ENCODE results near the gene UBA3. TPM values are rescaled to one million over a fixed set of nuclear protein-coding genes. Genes with fewer than 3 reads are reported as not detected.
A peak's percentile ranks its signal among the peaks of the same experiment; 100 is the strongest.

UBA3 gene
- total RNA-seq, 1 donor from 2014 or later, result 59.1 TPM

GRCh38 chr3:69099576-69099975 lies 19.4 kb upstream of the UBA3 start:
- DNase-seq (ENCODE audit: low spot score), result no peak

DNA sequence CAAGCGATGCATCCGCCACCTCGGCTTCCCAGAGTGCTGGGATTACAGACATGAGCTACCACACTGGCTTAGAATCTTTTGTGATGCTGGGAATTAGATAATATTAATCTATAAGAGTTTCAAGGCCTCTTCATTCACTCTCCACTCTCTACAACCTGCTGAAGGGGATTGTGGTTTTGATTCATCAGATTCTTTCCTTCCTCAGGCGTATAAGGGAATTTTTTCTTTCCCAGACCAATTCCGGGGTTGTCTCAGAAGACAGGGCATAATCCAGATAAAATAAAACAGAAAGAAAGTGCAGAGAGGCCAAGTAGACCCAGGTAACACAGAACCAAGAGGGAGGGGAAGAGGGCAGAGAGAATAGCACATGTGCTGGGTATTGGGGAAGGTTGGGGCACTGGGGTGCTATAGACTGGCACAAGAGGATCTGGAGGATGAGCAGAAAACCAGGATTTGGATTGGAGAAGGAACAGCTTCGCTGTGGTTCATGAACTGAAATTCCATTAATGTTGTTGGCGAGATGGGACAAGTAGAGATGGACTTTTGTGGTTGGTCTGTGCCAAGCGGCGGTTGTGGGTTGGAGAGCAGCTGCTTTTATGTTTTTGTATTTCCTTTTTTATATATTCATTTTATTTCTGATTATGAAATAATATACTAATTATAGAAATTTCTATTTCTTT lies 17.4 kb upstream of the UBA3 start:
- DNase-seq (ENCODE audit: low spot score), result no peak

DNA sequence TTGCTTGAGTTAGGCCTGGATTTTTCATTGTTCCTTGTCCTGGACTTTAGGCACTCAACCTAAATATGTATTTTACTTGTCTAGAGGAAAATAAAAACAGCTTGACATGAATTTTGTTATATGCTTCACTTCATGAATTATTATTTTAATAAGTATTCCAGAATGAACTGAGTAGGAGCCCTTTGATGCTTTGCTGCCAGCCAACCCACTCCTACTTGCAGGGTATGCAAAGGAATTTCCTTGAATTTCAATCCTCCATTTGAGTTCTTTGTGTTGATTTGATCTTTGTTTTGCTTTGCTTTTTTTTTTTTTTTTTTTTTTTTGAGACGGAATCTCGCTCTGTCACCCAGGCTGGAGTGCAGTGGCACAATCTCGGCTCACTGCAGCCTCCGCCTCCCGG lies 16.1 kb upstream of the UBA3 start:
- DNase-seq (ENCODE audit: low spot score), result no peak

- DNase-seq (ENCODE audit: low spot score), result no peak
Measured at GRCh38 chr3:69095636-69096035, 15.5 kb upstream of the UBA3 start.

DNA sequence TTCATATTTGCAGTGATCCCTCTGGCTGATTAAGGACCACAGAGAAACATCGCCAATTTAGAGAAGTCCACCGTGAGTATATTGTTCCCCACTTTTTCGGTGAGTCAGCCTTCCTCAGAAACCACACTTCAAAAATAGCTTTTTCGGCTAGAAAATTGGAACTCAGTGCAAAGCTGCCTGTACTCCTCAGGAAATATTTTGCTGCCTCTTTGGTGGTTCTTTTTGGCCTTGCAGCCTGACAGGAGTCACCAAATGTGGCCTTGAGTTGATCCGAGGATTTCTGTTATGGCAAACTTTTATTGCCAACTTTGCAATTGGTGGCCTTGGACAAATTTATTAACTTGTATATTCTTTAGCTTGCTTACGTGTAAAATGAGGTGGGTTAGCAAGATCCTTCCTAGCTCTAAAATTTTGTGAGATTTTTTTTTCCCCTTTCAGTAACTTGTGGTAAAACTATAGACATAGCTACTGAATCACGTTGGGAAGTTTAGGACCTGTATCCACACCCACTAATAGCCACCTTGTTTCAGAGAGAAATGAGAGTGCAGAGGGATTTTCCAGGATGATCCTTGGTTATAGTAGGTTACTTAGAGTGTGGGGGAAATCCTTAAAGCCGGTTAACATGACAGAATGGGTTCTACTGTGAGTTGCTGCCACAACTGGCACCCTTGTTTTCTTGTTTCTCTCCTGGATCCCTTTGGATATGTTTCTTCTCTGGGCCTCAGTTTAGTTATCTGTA lies 14.5 kb upstream of the UBA3 start:
- DNase-seq (ENCODE audit: low spot score), result no peak

DNA sequence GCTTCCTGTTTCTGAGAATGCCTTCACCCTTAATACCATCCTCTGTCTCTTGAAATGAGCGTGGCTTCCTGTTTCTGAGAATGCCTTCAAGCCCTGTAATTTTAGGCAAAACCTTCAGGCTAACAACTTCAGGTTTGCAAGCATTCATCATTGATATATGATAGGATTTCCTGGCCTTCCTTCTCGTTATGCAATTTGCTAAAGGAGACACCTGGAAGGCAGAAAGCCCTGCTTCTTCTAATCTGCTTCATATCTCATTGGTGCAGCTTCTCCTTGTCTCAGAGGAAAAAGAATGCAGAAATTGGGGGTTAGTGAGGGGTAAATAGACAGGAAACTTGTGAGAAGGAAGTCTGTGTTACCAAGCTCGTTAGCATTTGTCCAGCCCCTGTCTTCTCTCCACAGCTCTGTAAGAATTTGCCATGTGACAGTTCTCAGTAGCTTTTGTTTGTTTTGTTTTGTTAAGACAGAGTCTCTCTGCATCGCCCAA lies 11.9 kb upstream of the UBA3 start:
- no peak for DNase-seq (ENCODE audit: low spot score)

DNA sequence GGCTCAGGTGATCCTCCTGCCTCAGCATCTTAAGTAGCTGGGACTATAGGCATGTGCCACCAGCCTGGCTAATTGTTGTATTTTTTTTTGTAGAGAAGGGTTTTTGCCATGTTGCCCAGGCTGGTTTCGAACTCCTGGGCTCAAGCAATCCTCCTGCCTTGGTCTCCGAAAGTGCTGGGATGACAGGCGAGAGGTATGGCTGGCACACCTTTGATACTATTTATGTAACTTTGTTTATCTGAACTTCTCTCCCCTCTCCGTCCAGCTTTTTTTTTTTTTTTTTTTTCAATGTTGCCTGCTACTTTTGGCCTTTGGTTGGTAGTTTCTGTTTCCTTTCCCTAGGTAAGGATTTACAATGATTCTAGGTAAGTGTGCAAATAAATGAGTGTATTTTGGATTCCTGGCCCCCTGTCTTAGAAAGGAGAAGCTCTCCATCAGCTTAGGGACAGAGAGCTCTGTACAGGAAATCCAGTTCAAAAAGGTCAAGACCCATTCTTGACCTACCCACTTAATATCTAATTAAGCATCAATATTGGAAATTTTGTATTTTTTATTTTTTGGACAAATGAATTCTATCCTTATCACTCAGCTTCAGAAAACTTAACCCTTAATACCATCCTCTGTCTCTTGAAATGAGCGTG lies 11.3 kb upstream of the UBA3 start:
- no peak for DNase-seq (ENCODE audit: low spot score)

DNA sequence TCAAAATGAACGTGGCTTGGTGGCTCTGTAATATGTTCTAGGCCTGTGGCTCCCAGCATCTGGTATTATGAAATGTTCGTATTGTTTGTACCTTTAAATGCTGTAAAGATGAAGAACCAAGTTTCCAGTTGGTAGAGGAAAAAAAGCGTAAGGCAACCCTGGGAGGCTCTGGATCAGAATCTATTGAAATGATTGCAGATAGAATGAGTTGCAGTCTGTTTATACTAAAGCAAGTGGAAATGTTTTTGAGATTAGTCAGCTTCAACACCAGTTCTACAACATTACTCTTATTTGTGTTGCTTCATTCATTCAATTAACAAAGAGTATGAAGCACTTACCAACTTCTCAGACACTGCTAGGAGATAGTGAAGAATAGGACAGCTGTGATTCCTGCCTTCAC lies 9.9 kb upstream of the UBA3 start:
- no peak for DNase-seq (ENCODE audit: low spot score)

GRCh38 chr3:69088063-69088462 lies 7.9 kb upstream of the UBA3 start:
- no peak for DNase-seq (ENCODE audit: low spot score)

DNA sequence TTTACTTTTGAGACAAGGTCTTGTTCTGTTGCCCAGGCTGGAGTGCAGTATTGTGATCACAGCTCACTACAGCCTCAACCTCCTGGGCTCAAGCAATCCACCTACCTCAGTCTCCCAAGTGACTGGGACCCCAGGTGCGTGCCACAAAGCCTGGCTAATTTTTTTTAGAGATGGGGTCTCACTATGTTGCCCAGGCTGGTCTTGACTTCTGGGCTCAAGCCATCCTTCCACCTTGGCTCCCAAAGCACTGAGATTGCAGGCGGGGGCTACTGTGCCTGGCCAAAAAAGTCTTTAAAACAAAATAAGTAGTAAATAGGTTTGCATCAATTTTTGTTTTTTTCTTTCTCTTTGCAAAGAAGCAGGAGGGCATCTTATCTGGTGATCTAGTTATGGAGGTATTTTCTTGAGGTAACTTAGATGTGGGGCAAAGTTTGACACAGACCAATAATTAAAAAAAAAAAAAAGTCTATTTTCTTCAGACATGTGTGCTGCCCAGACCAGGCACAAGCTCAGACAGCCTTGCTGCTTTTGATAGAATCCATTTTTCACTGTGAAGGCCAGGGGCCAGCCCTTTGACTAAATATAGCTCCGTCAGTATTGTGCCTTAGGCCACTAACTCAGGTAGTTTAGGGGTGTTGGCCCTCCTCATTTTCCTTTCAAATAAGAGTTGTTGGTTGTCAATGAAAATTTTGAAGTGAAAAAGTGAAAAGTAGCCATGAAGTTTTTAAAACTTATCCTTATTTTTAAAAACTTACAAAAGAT lies 7.0 kb upstream of the UBA3 start:
- DNase-seq (ENCODE audit: low spot score), result no peak

GRCh38 chr3:69085833-69086722 lies 5.9 kb upstream of the UBA3 start:
- DNase-seq (ENCODE audit: low spot score), result peak; percentile 89

- no peak for DNase-seq (ENCODE audit: low spot score)
Measured at GRCh38 chr3:69085168-69085832, 5.1 kb upstream of the UBA3 start.

GRCh38 chr3:69084326-69085167 lies 4.4 kb upstream of the UBA3 start, which contains the start of gene ARL6IP5:
Gene ARL6IP5, plus strand, starts transcription at chr3:69084937. Its CDS starts 111 bp downstream, at chr3:69085048.
- DNase-seq (ENCODE audit: low spot score), result peak; percentile 94

DNA sequence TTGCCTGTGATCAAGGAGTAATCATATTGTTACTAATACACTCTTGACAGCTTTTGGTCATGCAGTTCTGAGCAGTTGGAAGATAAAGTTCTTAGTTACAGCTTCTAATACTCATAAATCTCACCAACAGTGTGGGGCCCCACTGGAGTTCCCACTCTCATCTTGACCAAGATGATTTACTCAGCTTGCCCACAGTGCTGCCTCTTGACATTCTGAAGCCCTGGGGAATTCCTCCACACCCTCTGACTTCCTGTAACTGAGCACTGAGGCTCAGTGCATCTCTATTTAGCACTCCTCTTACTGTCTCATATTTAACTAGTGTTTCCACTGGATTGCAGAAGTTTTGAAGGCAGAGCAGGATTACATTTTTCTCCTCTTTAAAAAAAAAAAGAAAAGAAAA lies 2.6 kb upstream of the UBA3 start:
- no peak for DNase-seq (ENCODE audit: low spot score)

- no peak for DNase-seq (ENCODE audit: low spot score)
Measured at GRCh38 chr3:69082361-69082760, 2.2 kb upstream of the UBA3 start.

- DNase-seq (ENCODE audit: low spot score), result no peak
Measured at GRCh38 chr3:69081583-69082262, 1.6 kb upstream of the UBA3 start.

DNA sequence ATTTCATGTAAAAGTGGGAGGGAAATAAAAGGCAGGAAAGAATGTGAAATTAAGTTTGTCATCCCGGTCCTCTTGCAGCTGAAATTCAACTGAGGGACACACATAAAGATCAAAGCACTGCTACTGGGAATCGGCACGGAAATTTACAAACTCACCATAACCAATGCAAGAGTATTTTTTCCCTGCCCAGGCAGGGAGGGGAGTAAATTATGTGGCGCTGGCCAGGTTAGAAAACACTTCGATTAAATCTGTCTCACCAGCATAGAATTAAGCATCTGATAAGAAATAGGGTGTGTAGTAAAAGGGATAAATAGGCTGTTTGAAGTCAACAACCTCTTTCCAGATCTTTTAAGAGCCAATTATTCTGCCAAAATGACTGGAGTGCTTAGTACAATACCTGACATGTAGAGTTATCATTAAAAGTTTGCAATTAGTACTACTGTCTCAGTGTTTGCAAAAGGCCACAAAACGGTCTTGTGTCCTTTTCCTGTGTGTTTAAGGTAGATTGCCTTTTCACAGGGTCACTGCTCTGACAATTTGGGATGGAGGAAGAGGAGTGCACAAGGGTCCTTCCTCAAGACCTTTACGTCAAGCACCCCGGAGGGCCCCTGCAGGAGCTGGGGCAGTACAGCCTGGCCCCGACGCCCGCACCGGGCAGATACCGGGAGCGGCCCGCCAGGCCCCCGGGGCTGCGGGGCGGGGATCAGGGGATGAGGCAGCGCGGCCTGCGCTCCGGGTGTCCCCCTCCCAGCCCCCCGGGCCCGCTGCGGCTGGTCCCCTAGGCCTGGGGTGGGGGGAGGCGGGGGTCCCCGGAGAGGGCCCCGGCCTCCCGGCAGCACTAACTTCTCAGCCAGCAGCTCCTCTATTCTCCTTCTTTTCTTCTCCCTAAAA lies 651 bp downstream of the UBA3 start:
- no peak for DNase-seq (ENCODE audit: low spot score)

GRCh38 chr3:69072928-69073327 lies 7.2 kb downstream of the UBA3 start:
- DNase-seq (ENCODE audit: low spot score), result no peak
